PC-3 (cell line): ENCODE results near the gene GAREM2.

Experiments used
- EZH2 ChIP-seq: fragments of 300-600 bp; sonication (generic); IDR thresholded peaks from one replicate; pipeline ENCODE4 v1.6.1; 2017; ENCODE audit warnings: antibody characterized with exemption, mild to moderate bottlenecking, low read length; ENCODE audit not compliant: unreplicated experiment
- EZH2phosphoT487 ChIP-seq: fragments of 300-600 bp; sonication (generic); IDR thresholded peaks from 2 replicates; pipeline ENCODE4 v1.6.1; 2018; ENCODE audit warnings: mild to moderate bottlenecking, antibody characterized with exemption, low read length, borderline replicate concordance
- TF ChIP-seq, protein P1 (sequence below): fragments of 300-600 bp; sonication (generic); conservative IDR thresholded peaks from 2 replicates; pipeline ENCODE4 v1.5.1; 2017; ENCODE audit warnings: antibody characterized with exemption, low read depth, mild to moderate bottlenecking, low read length

- TF ChIP-seq, protein P1, sequence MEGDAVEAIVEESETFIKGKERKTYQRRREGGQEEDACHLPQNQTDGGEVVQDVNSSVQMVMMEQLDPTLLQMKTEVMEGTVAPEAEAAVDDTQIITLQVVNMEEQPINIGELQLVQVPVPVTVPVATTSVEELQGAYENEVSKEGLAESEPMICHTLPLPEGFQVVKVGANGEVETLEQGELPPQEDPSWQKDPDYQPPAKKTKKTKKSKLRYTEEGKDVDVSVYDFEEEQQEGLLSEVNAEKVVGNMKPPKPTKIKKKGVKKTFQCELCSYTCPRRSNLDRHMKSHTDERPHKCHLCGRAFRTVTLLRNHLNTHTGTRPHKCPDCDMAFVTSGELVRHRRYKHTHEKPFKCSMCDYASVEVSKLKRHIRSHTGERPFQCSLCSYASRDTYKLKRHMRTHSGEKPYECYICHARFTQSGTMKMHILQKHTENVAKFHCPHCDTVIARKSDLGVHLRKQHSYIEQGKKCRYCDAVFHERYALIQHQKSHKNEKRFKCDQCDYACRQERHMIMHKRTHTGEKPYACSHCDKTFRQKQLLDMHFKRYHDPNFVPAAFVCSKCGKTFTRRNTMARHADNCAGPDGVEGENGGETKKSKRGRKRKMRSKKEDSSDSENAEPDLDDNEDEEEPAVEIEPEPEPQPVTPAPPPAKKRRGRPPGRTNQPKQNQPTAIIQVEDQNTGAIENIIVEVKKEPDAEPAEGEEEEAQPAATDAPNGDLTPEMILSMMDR: no peak
- TF ChIP-seq EZH2: no peak
- TF ChIP-seq EZH2phosphoT487: no peak
Observed at GRCh38 chr2:26150243-26150642, 22.6 kb upstream of the GAREM2 start.
